ENCODE data around the gene PNMA8A. TPM values are rescaled to one million over a fixed set of nuclear protein-coding genes. Genes with fewer than 3 reads are reported as not detected.
A peak's percentile ranks its signal among the peaks of the same experiment; 100 is the strongest.
"Not testable (repeated sequence)": the region's sequence is repeated elsewhere in the genome, so short reads cannot be mapped to it uniquely, and the experiment has no call there.

PNMA8A gene
- total and polyA plus RNA-seq, 5 experiments from 2014 or later: 3.0 to 3.5 TPM; not detected in 3

DNA sequence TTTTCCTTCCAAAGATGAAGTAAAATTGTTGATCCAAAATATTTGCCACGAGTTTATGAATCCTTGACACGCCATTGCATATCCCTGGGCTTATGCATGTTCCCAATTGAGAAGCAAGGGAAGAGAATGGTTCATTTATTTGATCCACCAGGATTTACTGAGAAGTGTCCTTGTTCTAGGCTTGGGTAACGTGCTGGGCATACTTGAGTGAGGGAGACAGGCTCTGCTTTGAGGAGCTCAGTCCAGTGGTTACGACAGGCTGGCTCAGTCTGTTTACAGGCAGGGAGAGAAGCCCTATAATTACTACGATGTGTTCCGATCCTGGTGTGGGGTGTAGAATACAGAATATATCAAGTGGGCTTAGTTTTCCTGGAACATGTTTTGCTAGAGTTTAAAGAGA, 36.4 kb downstream of the PNMA8A start:
- DNase-seq (no peak), ATAC-seq (no peak)
- H3K27ac Mint-ChIP-seq: no peak overlapping the region
- H3K27me3 Mint-ChIP-seq: peaks cover 19 to 44% (median 31%) of the 10 kb centered on the region in 5 donors
- H3K4me3 Mint-ChIP-seq: no peak overlapping the region
- H3K36me3 Mint-ChIP-seq: no peaks in the 10 kb centered on the region
- H3K4me1 Mint-ChIP-seq: peaks cover 0 to under 1% (median 0%) of the 10 kb centered on the region in 4 donors
- POLR2A ChIA-PET: no interaction called here
- no peaks in the 10 kb centered on the region for H3K9me3 Mint-ChIP-seq

DNA sequence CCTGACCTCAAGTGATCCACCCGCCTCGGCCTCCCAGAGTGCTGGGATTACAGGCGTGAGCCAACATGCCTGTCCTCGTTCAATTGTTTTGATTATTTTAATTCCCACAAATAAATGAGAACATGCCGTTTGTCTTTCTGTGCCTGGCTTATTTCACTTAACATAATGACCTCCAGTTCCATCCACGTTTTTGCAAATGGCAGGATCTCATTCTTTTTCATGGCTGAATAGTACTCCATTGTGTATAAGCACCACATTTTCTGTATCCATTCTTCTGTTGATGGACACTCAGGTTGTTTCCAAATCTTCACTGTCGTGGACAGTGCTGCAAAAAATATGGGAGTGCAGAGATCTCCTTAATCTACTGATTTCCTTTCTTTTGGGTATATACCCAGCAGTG, 37.9 kb downstream of the PNMA8A start:
- DNase-seq, H3K4me3 Mint-ChIP-seq, POLR2A ChIA-PET, H3K27ac Mint-ChIP-seq, H3K9me3 Mint-ChIP-seq, H3K36me3 Mint-ChIP-seq, ATAC-seq: not testable (repeated sequence)
- Mint-ChIP-seq H3K27me3 (peaks cover 28 to 57% (median 39%) of the 10 kb centered on the region in 5 donors), H3K4me1 (peaks cover 8 to 10% (median 9%) of the 10 kb centered on the region in 4 donors)

DNA sequence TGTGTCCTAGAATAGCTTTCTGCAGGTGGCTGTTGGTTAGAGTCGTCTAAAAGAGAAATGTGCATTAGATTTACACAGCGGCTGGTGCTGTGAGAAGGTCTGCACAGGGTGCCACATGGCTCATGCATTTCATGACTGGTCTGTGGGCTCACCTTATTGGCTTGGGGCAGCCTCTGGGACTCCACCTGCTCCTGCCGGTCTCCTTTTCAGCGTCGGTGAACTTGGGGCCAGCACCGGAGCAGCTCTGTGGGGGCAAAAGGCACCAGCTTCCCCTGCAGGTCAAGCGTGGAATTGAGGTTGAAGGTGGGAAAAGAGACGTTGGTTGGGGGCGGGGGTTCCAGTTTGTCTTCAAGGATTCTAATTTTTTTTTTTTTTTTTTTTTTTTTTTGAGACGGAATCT, 39.5 kb downstream of the PNMA8A start:
- Mint-ChIP-seq H3K4me1 (peaks cover 13 to 24% (median 19%) of the 10 kb centered on the region in 4 donors), H3K27me3 (peaks cover 35 to 74% (median 50%) of the 10 kb centered on the region in 5 donors), H3K4me3 (no peak overlapping the region), H3K36me3 (peaks cover 0 to 3% (median 0%) of the 10 kb centered on the region in 3 donors), H3K9me3 (no peaks in the 10 kb centered on the region), H3K27ac (no peak overlapping the region)
- ATAC-seq (no peak), DNase-seq (no peak)
- POLR2A ChIA-PET: interaction anchor here (0.7 kb wide), 1 partner anchor 23 kb away, joined by 4 read pairs; no protein-coding TSS in a partner anchor

DNA sequence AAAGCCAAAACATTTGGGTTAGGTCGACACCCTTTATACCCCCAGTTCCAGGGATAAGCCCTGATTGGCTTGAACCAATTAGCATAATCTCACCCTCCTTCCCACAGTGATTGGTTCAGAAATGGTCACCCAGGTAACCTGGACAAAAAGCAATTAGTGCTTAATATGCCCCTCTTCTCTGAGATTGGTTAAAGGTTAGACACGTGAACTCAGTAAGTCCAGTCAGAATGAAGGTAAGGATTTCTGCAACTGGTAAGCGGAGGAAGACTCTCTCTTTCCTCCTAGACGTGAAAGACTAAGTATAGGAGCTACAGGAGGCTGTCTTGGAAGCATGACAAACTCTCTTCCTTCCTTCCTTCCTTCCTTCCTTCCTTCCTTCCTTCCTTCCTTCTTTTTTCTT, 41.4 kb downstream of the PNMA8A start:
- no peak for DNase-seq
- Mint-ChIP-seq H3K36me3 (peaks cover 0 to 4% (median 0%) of the 10 kb centered on the region in 3 donors), H3K27ac (peak overlapping the region in 1 of 10 donors; percentile 67), H3K4me3 (peak overlapping the region in 4 of 10 donors; percentile 16 to 43 (median 32)), H3K9me3 (no peaks in the 10 kb centered on the region), H3K27me3 (peaks cover 38 to 83% (median 55%) of the 10 kb centered on the region in 5 donors), H3K4me1 (peaks cover 16 to 35% (median 28%) of the 10 kb centered on the region in 4 donors)
- ATAC-seq: no peak
- POLR2A ChIA-PET: no interaction called here

DNA sequence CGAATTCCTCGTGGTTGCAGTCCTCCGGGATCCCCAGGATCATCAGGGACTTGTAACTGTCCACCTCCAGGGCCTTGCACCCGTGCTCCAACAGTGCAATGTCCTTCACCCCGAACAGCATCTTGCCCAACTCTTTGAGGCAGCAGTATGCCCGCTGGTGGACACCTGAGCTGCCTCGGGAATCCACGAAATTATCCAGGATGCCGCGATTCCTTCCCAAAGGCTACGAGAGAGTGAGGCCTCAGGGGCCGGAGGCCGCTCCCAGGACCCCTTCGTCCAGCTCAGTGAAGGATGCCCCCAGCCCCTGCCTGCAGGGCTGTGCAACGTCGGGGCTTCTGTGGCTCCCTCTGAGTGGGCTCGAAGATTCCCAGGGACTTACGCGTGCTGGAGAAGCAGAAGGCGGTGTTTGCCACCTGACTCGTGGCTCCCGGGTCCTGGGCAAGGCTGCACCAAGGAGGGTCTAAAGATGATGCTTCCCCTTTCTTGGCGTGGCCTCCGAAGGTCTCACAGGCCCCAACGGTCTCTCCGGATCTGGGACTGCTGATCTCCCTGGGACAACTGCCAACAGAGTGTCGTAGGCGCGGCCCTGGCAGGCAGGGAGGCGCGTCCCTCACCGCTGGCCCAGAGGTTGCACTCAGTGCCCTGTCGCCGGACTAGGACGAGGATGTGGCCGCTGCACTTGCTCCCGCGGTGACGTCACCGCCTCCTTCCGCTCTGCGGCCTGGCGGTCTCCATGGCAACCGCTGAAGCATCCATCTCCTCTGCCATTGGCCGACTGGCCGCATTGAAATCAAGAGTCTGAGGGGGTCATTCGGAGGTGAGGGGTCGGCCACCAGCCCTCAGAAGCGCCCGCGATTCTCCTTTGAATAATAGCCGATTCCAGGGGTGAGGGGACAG, 42.9 kb downstream of the PNMA8A start, which contains the start of gene PNMA8C:
TSS of gene PNMA8C (minus strand) at position 698 of the 897 bp plus-strand sequence. CDS start at position 121, 577 bp downstream.
- DNase-seq (peak; percentile 10 to 78 (median 34)), ATAC-seq (peak; percentile 52 to 74)
- POLR2A ChIA-PET: no interaction called here
- Mint-ChIP-seq H3K36me3 (peaks cover 0 to 4% (median 0%) of the 10 kb centered on the region in 3 donors), H3K4me1 (peaks cover 16 to 35% (median 28%) of the 10 kb centered on the region in 4 donors), H3K27me3 (peaks cover 36 to 85% (median 54%) of the 10 kb centered on the region in 5 donors), H3K9me3 (no peaks in the 10 kb centered on the region), H3K27ac (peak within 1 kb of the TSS in 7 of 10 donors; percentile 40 to 87 (median 63)), H3K4me3 (peak within 1 kb of the TSS; percentile 74 to 86 (median 80))

DNA sequence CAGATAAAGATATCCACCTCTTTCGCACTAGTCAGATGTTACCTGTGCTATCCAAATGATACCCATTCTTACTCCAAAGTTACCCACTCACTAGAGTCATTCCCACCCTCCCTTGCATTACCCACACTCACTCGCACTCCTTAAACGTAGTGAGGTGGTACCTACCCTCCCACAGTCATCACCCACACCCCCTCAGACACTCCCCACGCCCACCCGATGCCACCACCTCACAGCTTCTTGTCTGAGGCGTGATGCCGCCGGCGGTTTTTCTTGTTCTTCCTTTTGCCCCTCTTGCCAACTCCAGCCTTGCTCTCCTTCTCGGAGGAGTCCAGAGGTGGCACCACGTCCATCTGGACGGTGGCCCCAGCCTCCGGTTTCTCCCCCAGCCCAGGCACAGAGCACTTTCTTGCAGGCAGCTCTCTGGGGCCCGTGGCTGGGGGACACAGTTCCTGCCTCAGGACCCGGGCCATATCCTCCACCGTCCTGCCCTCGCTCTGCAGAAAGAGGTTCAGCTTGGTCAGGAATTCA, 43.8 kb downstream of the PNMA8A start:
- H3K27me3 Mint-ChIP-seq: peaks cover 39 to 91% (median 59%) of the 10 kb centered on the region in 5 donors
- H3K9me3 Mint-ChIP-seq: no peaks in the 10 kb centered on the region
- peak overlapping the region in 3 of 10 donors; percentile 27 to 84 (median 36) for H3K27ac Mint-ChIP-seq
- DNase-seq: no peak
- peaks cover 16 to 35% (median 28%) of the 10 kb centered on the region in 4 donors for H3K4me1 Mint-ChIP-seq
- no peak for ATAC-seq
- H3K4me3 Mint-ChIP-seq: peak overlapping the region in 6 of 10 donors; percentile 36 to 88 (median 80)
- POLR2A ChIA-PET: interaction anchor here (0.6 kb wide), 2 partner anchors 10 to 1512 kb away, joined by 3 to 7 read pairs; no protein-coding TSS in a partner anchor
- peaks cover 0 to 4% (median 0%) of the 10 kb centered on the region in 3 donors for H3K36me3 Mint-ChIP-seq

DNA sequence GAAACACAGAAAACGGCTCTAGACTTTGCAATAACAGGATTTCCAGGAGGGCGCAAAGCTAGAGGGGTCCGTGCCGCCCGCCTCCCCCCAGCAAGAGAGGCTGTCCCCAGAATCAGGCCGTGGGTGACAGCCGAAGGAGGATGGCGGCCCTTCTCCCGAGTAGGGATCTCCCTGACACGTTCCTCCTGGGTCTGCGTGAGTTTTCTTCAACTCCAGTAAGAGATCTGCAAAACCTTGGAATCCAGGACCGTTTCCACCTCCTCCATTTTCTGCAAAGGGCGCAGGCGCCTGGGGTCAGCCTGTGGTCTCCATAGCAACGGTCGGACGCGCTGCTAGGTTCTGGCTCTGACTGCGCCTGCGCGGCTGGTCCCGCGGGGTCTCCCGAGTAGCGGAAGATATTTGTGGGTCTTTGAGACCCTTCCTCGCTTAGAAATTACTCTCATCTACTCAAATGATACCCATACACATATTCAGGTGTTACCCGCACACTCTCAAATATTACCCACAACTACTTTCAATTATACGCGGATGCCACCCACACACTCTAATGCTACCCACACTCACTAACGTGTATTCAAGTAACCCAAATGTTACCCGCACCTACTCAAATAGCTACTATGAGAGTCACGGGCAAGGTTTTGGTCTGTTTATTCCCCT, 44.7 kb downstream of the PNMA8A start:
- H3K9me3 Mint-ChIP-seq: no peaks in the 10 kb centered on the region
- peak overlapping the region in 6 of 10 donors; percentile 9 to 79 (median 56) for H3K27ac Mint-ChIP-seq
- H3K27me3 Mint-ChIP-seq: peaks cover 36 to 88% (median 54%) of the 10 kb centered on the region in 5 donors
- peaks cover 0 to 4% (median 0%) of the 10 kb centered on the region in 3 donors for H3K36me3 Mint-ChIP-seq
- ATAC-seq: peak; percentile 31 to 67
- peak in 8 of 10 donors; percentile 20 to 75 (median 40) for DNase-seq
- POLR2A ChIA-PET: interaction anchor here (0.6 kb wide), 1 partner anchor 1511 kb away, joined by 7 read pairs; no protein-coding TSS in a partner anchor
- H3K4me1 Mint-ChIP-seq: peaks cover 16 to 35% (median 28%) of the 10 kb centered on the region in 4 donors
- peak overlapping the region; percentile 40 to 88 (median 82) for H3K4me3 Mint-ChIP-seq

DNA sequence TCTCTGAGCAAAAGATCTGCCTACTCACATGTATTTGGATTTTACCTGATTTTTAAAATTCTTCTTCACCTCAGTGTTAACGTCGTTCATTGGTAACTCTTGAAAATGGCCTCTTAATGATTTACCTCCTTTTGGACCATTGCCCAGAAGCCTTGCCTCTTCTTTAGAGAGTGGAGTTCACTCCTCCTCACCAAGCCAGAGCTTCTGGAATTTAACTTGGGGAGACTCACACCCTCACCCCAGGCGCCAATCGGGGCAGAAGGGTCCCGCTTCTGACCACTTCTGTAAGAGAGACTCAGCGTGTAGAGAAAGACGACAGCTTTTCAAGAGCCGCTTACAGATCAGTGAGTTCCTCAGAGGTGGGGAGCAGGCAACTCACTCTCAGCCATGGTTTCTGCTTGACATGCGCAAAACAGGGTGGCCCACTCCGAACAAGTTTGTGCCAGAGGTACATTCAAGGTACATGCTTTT, 45.3 kb downstream of the PNMA8A start:
- peaks cover 33 to 84% (median 51%) of the 10 kb centered on the region in 5 donors for H3K27me3 Mint-ChIP-seq
- H3K9me3 Mint-ChIP-seq: no peaks in the 10 kb centered on the region
- POLR2A ChIA-PET: no interaction called here
- ATAC-seq: peak; percentile 25 to 56
- H3K36me3 Mint-ChIP-seq: peaks cover 0 to 4% (median 0%) of the 10 kb centered on the region in 3 donors
- H3K27ac Mint-ChIP-seq: peak overlapping the region in 6 of 10 donors; percentile 9 to 76 (median 56)
- DNase-seq: no peak
- peak overlapping the region; percentile 36 to 88 (median 82) for H3K4me3 Mint-ChIP-seq
- peaks cover 16 to 35% (median 28%) of the 10 kb centered on the region in 4 donors for H3K4me1 Mint-ChIP-seq

DNA sequence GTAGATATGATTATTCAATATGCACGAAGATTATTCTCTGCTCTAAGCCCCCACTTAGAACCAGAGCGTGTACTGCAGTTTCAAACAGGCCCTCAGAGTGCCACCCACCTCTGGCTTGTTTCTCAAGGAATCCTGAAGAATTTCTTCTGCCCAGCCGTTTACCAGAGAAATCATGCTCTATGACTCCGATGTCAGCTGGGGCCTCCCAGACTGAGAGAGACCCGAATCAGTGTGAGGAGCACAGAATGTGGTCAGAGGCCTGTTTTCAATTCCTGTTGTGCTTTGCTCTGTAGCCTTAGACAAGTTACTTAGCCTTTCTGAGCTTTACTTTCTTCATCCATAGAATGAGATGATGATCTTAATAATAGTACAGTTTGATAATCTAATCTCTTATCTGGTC, 48.2 kb downstream of the PNMA8A start:
- peaks cover 8 to 23% (median 17%) of the 10 kb centered on the region in 4 donors for H3K4me1 Mint-ChIP-seq
- no peak overlapping the region for H3K27ac Mint-ChIP-seq
- no peak for DNase-seq
- peaks cover 26 to 61% (median 46%) of the 10 kb centered on the region in 5 donors for H3K27me3 Mint-ChIP-seq
- POLR2A ChIA-PET: interaction anchor here (0.7 kb wide), 1 partner anchor 289 kb away, joined by 3 read pairs; no protein-coding TSS in a partner anchor
- no peak overlapping the region for H3K4me3 Mint-ChIP-seq
- H3K36me3 Mint-ChIP-seq: peaks cover 0 to 4% (median 0%) of the 10 kb centered on the region in 3 donors
- no peak for ATAC-seq
- no peaks in the 10 kb centered on the region for H3K9me3 Mint-ChIP-seq

DNA sequence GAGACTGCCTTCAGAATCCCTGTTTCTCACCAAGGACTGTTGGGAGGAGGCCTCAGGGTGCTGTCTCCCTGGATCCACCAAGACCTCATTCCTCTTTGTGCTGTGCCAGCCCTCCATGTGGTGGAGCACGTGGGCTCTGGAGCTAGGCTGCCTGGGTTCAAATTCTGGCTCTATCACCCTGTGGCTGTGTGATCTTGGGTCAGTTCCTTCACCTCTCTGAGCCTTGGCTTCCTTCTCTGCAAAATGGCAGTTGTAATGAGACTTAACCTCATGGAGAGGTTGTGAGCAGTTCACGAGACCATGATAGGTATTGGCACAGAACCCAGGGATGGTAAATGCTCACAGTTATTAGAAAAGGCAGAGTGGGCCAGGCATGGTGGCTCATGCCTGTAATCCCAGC, 49.0 kb downstream of the PNMA8A start:
- H3K27ac Mint-ChIP-seq: no peak overlapping the region
- no peaks in the 10 kb centered on the region for H3K9me3 Mint-ChIP-seq
- no peak overlapping the region for H3K4me3 Mint-ChIP-seq
- peaks cover 0 to 4% (median 0%) of the 10 kb centered on the region in 3 donors for H3K36me3 Mint-ChIP-seq
- POLR2A ChIA-PET: interaction anchor here (0.7 kb wide), 1 partner anchor 1010 kb away, joined by 3 read pairs; no protein-coding TSS in a partner anchor
- peaks cover 20 to 54% (median 39%) of the 10 kb centered on the region in 5 donors for H3K27me3 Mint-ChIP-seq
- ATAC-seq: no peak
- DNase-seq: no peak
- H3K4me1 Mint-ChIP-seq: peaks cover 4 to 16% (median 14%) of the 10 kb centered on the region in 4 donors

DNA sequence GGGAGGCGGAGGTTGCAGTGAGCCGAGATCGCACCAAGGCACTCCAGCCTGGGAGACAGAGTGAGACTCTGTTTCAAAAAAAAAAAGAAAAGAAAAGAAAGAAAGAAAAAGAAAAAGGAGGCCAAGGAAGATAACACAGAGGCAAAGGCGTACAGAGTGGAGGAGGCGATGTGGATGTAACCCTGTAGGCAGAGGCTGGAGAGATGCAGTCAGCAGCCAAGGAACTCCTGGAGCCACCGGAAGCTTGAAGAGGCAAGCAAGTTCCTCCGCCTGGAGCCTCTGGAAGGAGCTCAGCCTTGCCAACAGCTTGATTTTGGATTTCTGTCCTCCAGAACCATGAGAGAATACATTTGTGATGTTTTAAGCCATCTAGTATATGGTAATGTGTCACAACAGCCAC, 51.3 kb downstream of the PNMA8A start:
- DNase-seq: no peak
- Mint-ChIP-seq H3K4me1 (peaks cover 3 to 9% (median 7%) of the 10 kb centered on the region in 4 donors), H3K4me3 (no peak overlapping the region), H3K9me3 (peaks cover 0 to 2% (median 0%) of the 10 kb centered on the region in 9 donors), H3K27ac (peak overlapping the region in 1 of 10 donors; percentile 74), H3K36me3 (no peaks in the 10 kb centered on the region), H3K27me3 (peaks cover 15 to 50% (median 41%) of the 10 kb centered on the region in 5 donors)
- POLR2A ChIA-PET: interaction anchor here (0.6 kb wide), 1 partner anchor 371 kb away, joined by 5 read pairs; no protein-coding TSS in a partner anchor
- no peak for ATAC-seq
